Epithelial cell of esophagus (primary cell): ENCODE results near the gene SMAD9.

ENCODE experiments used
- DNase-seq: peaks from one replicate; pipeline ENCODE4 v3.0.0; 2010; ENCODE audit warnings: low read depth
- H3K4me3 ChIP-seq: 2 replicates; pipeline ENCODE4 v1.5.1; 2011; ENCODE audit warnings: mild to moderate bottlenecking, low read length, control low read depth
- TF ChIP-seq, protein P1 (sequence below): IDR thresholded peaks from 2 replicates; pipeline ENCODE4 v1.5.1; 2011; ENCODE audit warnings: low read depth, mild to moderate bottlenecking, low read length, control low read depth, inconsistent platforms; ENCODE audit not compliant: insufficient read depth; ENCODE audit errors: missing control alignments

SMAD9 gene

DNA sequence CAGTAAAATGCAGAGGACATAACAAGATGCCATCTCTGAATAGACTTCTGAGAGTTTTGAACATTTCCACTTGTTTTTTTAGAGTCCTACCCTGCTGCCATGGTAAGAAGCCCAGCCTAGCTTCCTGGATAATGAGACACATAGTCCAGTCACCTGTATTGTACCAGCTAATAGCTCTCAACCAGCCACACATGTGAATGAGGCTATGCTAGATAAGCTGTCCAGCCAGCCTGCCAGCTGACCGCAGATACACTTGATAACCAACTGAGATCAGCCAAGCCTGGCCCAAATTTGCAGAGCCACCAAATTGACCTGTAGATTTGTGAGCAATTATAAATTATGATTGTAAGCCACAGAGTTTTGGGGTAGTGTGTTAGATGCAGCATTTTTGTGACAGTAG lies 90.3 kb downstream of the SMAD9 start:
- H3K4me3 ChIP-seq = no peak overlapping the region
- DNase-seq = no peak
- TF ChIP-seq, protein P1, sequence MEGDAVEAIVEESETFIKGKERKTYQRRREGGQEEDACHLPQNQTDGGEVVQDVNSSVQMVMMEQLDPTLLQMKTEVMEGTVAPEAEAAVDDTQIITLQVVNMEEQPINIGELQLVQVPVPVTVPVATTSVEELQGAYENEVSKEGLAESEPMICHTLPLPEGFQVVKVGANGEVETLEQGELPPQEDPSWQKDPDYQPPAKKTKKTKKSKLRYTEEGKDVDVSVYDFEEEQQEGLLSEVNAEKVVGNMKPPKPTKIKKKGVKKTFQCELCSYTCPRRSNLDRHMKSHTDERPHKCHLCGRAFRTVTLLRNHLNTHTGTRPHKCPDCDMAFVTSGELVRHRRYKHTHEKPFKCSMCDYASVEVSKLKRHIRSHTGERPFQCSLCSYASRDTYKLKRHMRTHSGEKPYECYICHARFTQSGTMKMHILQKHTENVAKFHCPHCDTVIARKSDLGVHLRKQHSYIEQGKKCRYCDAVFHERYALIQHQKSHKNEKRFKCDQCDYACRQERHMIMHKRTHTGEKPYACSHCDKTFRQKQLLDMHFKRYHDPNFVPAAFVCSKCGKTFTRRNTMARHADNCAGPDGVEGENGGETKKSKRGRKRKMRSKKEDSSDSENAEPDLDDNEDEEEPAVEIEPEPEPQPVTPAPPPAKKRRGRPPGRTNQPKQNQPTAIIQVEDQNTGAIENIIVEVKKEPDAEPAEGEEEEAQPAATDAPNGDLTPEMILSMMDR = no peak

DNA sequence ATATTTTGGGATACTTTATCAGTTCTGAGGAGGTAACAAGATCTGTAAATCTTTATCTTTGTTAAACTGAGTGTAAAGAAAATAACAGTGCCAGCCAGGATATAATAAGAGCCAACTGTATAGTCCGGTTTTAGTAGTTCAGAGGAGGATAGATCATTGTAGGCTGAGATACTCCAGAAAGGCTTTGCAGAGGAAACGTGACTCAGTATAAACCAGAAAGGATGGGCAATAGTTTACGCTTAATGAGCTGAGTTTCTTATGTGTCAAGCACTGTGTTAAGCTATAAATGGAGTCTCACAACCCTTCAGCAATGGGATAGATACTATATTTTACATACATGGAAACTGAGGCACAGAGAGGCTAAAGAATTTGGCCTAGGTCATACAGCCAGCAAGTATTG lies 97.3 kb downstream of the SMAD9 start:
- no peak overlapping the region for H3K4me3 ChIP-seq
- TF ChIP-seq, protein P1 = no peak
- no peak for DNase-seq

DNA sequence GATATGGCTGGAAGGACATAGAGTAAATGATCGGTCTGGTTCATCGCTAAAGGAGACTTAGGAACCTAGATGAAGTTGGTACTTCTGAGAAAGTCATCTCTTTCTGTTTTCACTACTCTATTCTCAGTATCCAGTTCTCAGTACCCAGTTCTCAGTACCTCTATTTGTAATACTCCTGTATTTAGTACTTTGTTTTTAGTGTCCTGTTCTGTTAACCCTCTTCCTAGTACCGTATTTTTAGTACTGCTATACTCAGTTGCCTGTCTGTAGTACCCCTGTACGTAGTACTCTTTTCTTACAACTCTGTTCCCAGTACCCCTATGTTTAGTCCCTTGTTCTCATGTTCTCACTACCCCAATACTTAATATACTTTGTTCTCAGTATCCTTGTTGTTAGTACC lies 99.8 kb downstream of the SMAD9 start:
- H3K4me3 ChIP-seq = peak overlapping the region; percentile 69
- TF ChIP-seq, protein P1 = no peak
- no peak for DNase-seq

DNA sequence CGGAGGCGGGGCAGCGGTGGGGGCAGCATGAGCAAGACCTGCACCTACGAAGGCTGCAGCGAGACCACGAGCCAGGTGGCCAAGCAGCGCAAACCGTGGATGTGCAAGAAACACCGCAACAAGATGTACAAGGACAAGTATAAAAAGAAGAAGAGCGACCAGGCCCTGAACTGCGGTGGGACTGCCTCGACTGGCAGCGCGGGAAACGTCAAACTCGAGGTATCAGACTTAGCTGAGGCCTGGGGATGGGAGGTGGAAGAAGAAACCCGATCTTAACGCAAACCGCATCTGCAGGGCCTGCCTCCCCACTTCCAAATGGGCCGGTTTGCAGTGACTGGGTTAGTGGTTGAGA lies 100.3 kb downstream of the SMAD9 start:
- TF ChIP-seq, protein P1 = no peak
- peak; percentile 20 for DNase-seq
- peak overlapping the region; percentile 69 for H3K4me3 ChIP-seq

DNA sequence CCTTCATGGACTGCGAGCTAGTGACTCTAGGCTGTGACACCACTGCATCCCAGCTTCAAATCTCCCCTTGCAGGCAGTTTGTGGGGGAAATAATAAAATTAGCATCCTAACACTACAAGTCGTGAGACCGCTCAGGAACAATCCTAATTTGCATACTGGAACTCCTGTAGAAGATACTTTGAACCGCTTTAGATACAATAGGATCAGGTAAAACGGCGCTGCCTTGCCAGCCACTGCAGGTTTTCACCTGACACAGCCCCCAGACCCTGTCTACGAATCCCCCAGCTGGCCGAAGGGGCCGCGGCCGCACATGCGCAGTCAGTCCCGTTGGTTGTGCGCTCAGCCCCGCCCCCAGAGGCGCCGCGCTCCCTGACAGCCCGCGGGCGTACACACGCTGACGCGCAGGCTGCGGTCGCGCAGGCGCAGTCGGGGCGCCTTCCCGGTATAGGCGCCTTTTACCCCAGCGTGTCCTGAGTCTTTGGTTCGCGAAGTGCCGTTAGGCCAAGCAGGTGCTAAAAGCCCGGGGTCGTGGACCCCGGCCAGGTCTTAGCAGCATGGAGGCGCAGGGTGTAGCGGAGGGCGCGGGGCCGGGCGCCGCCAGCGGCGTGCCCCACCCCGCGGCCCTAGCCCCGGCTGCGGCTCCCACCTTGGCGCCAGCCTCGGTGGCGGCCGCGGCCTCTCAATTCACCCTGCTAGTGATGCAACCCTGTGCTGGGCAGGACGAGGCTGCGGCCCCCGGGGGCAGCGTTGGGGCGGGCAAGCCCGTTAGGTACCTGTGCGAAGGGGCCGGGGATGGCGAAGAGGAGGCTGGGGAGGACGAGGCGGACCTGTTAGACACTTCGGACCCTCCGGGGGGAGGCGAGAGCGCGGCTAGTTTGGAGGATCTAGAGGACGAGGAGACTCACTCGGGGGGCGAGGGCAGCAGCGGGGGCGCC lies 101.0 kb downstream of the SMAD9 start, which contains the start of gene RFXAP:
Gene RFXAP, plus strand, starts transcription at position 419 of the 935 bp plus-strand sequence. Its CDS starts 136 bp downstream, at position 555.
- TF ChIP-seq, protein P1 = peak; percentile 4
- H3K4me3 ChIP-seq = peak within 1 kb of the TSS; percentile 69
- DNase-seq = peak; percentile 83

DNA sequence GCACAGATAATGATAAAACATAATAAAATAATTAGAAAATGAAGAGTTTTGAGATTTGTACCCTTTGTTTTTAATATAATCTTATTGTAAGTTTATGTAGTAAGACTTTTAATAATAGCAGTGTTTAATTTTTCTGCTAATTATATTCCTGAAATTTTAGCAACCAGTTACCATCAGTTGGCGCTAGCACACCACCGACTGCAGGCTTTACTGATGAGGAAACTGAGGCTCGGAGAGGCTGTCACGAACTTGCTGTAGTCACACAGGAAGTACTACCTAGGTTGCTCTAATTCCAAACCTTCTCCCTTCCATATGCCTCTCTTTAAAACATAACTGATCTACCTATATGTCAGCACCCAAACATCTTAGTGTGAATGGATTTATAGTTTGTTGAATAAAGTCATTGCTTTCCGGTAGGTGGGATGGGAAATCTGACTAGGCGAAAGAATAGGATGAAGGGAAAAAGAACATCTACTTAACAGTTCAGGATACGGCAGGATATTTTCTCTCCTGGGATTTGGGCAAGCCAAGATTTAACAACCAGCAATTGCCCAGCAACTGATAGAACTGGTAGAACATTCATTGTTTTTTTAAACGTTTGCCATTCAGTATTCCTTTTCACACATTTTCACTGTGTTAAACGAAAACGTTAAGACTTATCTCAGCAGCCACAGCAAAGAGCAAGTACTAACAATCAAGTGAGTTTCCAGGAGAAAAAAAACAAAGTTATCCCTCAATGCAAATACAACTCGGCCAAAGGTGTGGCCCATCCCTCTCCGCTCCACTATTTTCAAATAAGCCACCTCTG lies 101.8 kb downstream of the SMAD9 start:
- no peak for DNase-seq
- peak overlapping the region; percentile 69 for H3K4me3 ChIP-seq
- TF ChIP-seq, protein P1 = no peak
